ENCODE data around the gene SCN8A. TPM values are rescaled to one million over a fixed set of nuclear protein-coding genes. Genes with fewer than 3 reads are reported as not detected.

SCN8A gene
- total and polyA plus RNA-seq, 7 donors: under 0.01 to 2.1 (median 0.71) TPM

DNA sequence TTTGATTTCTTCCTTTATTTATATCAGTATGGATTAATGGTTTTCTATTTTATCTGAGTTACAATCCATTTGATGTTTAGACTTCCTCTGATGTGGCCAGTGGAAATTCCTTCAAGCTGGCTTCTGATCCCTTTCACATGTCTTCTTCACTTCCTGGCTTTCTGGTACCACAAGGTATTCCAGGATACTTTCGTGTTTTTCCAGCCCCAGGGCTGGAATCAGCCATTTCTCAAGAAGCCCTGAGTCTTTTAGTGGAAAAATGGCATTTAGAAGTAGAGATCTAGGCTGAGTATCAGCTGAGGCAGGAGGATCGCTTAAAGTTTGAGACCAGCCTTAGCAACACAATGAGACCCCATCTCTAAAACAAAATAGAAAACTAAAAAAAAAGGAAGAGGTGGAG is 164.2 kb downstream of the SCN8A start:
- Histone ChIP-seq H3K4me3 (no peak overlapping the region), H3K27ac (no peak overlapping the region), H3K36me3 (no peaks in the 10 kb centered on the region), H3K9me3 (no peaks in the 10 kb centered on the region), H3K4me1 (peaks cover 0 to 17% (median 4%) of the 10 kb centered on the region in 4 donors), H3K27me3 (no peaks in the 10 kb centered on the region)
- intact Hi-C loops (cut with DNase I): no loop called here
- WGBS, 2 donors: 95% methylated on average over 2 of the region's 2 CpGs
- TF ChIP-seq, protein P1, sequence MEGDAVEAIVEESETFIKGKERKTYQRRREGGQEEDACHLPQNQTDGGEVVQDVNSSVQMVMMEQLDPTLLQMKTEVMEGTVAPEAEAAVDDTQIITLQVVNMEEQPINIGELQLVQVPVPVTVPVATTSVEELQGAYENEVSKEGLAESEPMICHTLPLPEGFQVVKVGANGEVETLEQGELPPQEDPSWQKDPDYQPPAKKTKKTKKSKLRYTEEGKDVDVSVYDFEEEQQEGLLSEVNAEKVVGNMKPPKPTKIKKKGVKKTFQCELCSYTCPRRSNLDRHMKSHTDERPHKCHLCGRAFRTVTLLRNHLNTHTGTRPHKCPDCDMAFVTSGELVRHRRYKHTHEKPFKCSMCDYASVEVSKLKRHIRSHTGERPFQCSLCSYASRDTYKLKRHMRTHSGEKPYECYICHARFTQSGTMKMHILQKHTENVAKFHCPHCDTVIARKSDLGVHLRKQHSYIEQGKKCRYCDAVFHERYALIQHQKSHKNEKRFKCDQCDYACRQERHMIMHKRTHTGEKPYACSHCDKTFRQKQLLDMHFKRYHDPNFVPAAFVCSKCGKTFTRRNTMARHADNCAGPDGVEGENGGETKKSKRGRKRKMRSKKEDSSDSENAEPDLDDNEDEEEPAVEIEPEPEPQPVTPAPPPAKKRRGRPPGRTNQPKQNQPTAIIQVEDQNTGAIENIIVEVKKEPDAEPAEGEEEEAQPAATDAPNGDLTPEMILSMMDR (IDR thresholded peaks at IDR 0.05): no peak
- DNase-seq: no peak

DNA sequence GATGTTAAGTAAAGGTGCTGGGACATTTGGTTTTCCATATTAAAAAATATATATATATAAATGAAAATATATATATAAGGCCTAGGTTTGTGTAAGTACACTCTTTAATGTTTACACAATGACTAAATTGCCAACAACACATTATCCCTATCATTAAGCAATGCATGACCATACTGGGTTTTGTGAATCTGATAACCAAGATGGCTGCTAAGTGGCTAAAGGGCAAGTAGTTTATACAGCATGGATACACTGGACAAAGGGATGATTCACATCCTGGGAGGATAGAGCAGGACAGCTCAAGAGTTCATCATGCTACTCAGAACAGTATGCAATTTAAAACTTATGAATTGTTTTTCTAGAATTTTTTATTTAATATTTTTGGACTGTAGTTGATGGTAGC is 168.1 kb downstream of the SCN8A start:
- Histone ChIP-seq H3K4me3 (no peak overlapping the region), H3K27ac (no peak overlapping the region), H3K36me3 (no peaks in the 10 kb centered on the region), H3K27me3 (no peaks in the 10 kb centered on the region), H3K4me1 (no peaks in the 10 kb centered on the region), H3K9me3 (no peaks in the 10 kb centered on the region)
- DNase-seq: no peak
- intact Hi-C loops (cut with DNase I): no loop called here
- TF ChIP-seq POLR2AphosphoS5 (IDR thresholded peaks at IDR 0.05) (no peak), POLR2A (IDR thresholded peaks at IDR 0.05) (no peak), EP300 (IDR thresholded peaks at IDR 0.05) (no peak)
- TF ChIP-seq, protein P1 (IDR thresholded peaks at IDR 0.05): no peak

DNA sequence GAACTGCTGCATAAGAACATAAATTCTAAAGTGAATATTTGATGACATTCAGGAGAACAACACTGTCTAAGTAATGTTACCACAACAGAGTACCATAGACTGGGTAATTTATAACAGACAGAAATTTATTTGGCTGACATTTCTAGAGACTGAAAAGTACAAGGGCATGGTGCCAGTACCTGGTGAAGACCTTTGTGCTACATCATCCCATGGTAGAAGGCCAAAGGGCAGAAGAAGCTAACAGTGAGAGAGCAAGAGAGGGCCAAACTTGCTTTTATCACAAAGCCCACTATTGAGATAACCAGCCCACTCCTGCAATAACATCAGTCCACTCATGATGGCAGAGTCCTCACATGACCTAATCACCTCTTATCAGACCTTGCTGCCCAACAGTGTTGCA is 168.7 kb downstream of the SCN8A start:
- TF ChIP-seq POLR2A (IDR thresholded peaks at IDR 0.05): no peak
- TF ChIP-seq, protein P1 (IDR thresholded peaks at IDR 0.05): no peak
- no peak for TF ChIP-seq POLR2AphosphoS5 (IDR thresholded peaks at IDR 0.05)
- no peak for TF ChIP-seq EP300 (IDR thresholded peaks at IDR 0.05)
- Histone ChIP-seq H3K36me3 (no peaks in the 10 kb centered on the region), H3K4me1 (no peaks in the 10 kb centered on the region), H3K4me3 (no peak overlapping the region), H3K9me3 (no peaks in the 10 kb centered on the region), H3K27ac (no peak overlapping the region), H3K27me3 (no peaks in the 10 kb centered on the region)
- DNase-seq: no peak
- intact Hi-C loops (cut with DNase I): no loop called here

DNA sequence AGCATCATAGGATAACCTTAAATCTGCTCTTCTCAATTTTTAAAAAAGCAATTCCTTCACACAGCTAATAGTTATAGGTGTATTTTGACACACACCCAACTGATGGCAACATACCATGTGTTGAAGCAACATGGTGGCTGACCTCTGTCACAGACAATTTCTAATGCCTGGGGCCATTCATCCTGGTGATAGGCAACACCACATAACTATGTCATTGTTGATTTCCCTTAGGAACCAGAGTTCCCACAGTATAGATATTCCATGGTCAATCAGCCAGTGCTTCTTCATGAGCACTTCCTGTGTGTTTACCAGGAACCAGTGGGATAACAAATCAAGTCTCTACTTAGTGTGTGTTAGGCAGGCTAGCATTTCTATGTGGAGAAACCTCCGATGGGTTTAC is 169.2 kb downstream of the SCN8A start:
- DNase-seq: no peak

DNA sequence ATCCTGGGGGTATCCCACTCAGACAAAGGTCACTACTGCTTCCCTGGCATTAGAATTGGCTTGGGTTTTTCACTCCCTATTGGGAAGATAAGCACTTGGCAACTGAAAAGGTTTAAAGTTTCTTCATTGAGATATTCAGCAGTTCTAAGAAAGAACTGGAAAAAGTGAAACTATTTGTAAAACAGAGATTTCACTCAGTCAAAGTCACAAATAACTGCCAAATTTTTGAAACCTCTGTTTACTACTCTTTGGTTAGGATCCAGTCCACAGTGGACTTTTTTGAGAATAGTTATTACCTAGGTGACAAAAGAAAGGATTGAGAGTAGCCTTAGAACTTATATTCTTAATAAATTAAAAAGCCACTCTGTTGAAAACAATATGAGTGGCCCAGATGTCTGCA is 172.7 kb downstream of the SCN8A start:
- H3K27ac ChIP-seq: no peak overlapping the region
- TF ChIP-seq EP300 (IDR thresholded peaks at IDR 0.05): no peak
- TF ChIP-seq, protein P1 (IDR thresholded peaks at IDR 0.05): no peak
- TF ChIP-seq POLR2AphosphoS5 (IDR thresholded peaks at IDR 0.05): no peak
- no peak for TF ChIP-seq POLR2A (IDR thresholded peaks at IDR 0.05)
- H3K36me3 ChIP-seq: no peaks in the 10 kb centered on the region
- H3K4me3 ChIP-seq: no peak overlapping the region
- H3K9me3 ChIP-seq: no peaks in the 10 kb centered on the region
- intact Hi-C loops (cut with DNase I): no loop called here
- no peak for DNase-seq
- no peaks in the 10 kb centered on the region for H3K27me3 ChIP-seq
- H3K4me1 ChIP-seq: no peaks in the 10 kb centered on the region

More for the DNA sequence above, 169.2 kb downstream of the SCN8A start:
- no peaks in the 10 kb centered on the region for H3K4me1 ChIP-seq
- whole genome bisulfite sequencing, 2 donors: 90 to 99% methylated on average over 1 of the region's 1 CpG
- TF ChIP-seq EP300 (IDR thresholded peaks at IDR 0.05): no peak
- intact Hi-C loops (cut with DNase I): no loop called here
- no peaks in the 10 kb centered on the region for H3K36me3 ChIP-seq
- no peaks in the 10 kb centered on the region for H3K27me3 ChIP-seq
- no peak overlapping the region for H3K27ac ChIP-seq
- no peak overlapping the region for H3K4me3 ChIP-seq
- no peaks in the 10 kb centered on the region for H3K9me3 ChIP-seq
